Tibial artery (tissue), 4 donors: ENCODE results near the gene FOXR1.

Source experiments
- DNase-seq, 2 donors: peaks; one replicate each; pipeline ENCODE4 v3.0.0-alpha.2; 2019
- H3K27ac ChIP-seq, 2 donors: fragments of 200-600 bp; sonication (generic) in 1 of 2; 1 replicate in 1 of 2; 2 replicates in 1 of 2; pipeline ENCODE4 v1.5.1; 2018 to 2019; ENCODE audit warnings: mild to moderate bottlenecking in 1 of 2
- H3K27me3 ChIP-seq, 2 donors: fragments of 200-600 bp; sonication (generic) in 1 of 2; one replicate each; pipeline versions ENCODE4 v1.5.1 to v1.6.0; 2016 to 2019
- H3K36me3 ChIP-seq, 3 donors: fragments of 200-600 bp; sonication (generic) in 2 of 3; one replicate each; pipeline ENCODE4 v1.5.1; 2016 to 2019; ENCODE audit warnings: mild to moderate bottlenecking in 2 of 3
- H3K4me1 ChIP-seq, 4 donors: fragments of 200-600 bp; sonication (generic) in 2 of 4; 1 replicate in 3 of 4; 2 replicates in 1 of 4; pipeline ENCODE4 v1.5.1; 2016 to 2019
- H3K4me3 ChIP-seq, 2 donors: fragments of 200-600 bp; sonication (generic) in 1 of 2; 1 replicate in 1 of 2; 2 replicates in 1 of 2; pipeline ENCODE4 v1.5.1; 2018 to 2019; ENCODE audit warnings: mild to moderate bottlenecking in 2 of 2
- H3K9me3 ChIP-seq, 3 donors: fragments of 200-600 bp; sonication (generic) in 1 of 3; one replicate each; pipeline ENCODE4 v1.5.1; 2016 to 2019
- CTCF ChIP-seq, 2 experiments: fragments of 200-600 bp in 1 of 2; fragments of 450-650 bp in 1 of 2; IDR thresholded peaks; one replicate each; pipeline ENCODE4 v1.5.1; 2017 to 2019; ENCODE audit warnings: antibody characterized with exemption in 2 of 2, mild to moderate bottlenecking in 1 of 2, moderate library complexity in 1 of 2
- intact Hi-C: fragments of 100-400 bp; cut with DNase I; formaldehyde crosslinking; loops from one replicate; pipeline ENCODE4 v1.15.0; 2023; ENCODE audit warnings: low total_unique reads

The FOXR1 gene

GRCh38 chr11:118996926-118997626 lies 25.5 kb downstream of the FOXR1 start:
- Histone ChIP-seq H3K4me3 (peak overlapping the region; percentile 75 to 76), H3K27ac (peak overlapping the region; percentile 83 to 87), H3K4me1 (peaks cover 0 to 36% (median 26%) of the 10 kb centered on the region in 4 donors), H3K36me3 (peaks cover 16 to 28% (median 25%) of the 10 kb centered on the region in 3 donors), H3K9me3 (no peaks in the 10 kb centered on the region), H3K27me3 (no peaks in the 10 kb centered on the region)
- DNase-seq, result no peak
- TF ChIP-seq CTCF (IDR thresholded peaks at IDR 0.05), result peak in 1 of 2 experiments; percentile 8
- intact Hi-C loops, result no loop called here

- DNase-seq, result peak; percentile 94 to 98
- Histone ChIP-seq H3K27ac (peak within 1 kb of the TSS; percentile 83 to 87), H3K4me3 (peak within 1 kb of the TSS; percentile 75 to 76), H3K4me1 (peaks cover 0 to 36% (median 26%) of the 10 kb centered on the region in 4 donors), H3K27me3 (no peaks in the 10 kb centered on the region), H3K9me3 (no peaks in the 10 kb centered on the region), H3K36me3 (peaks cover 23 to 35% (median 32%) of the 10 kb centered on the region in 3 donors)
- intact Hi-C loops, result no loop called here
- TF ChIP-seq CTCF (IDR thresholded peaks at IDR 0.05), result peak in 1 of 2 experiments; percentile 16
Observed at GRCh38 chr11:118997627-118998387, 26.2 kb downstream of the FOXR1 start, which contains the start of gene CENATAC. Gene CENATAC, plus strand, starts transcription at chr11:118998138. Its CDS starts 60 bp downstream, at chr11:118998198.

GRCh38 chr11:118998388-118998717 lies 26.8 kb downstream of the FOXR1 start:
- Histone ChIP-seq H3K4me3 (peak overlapping the region; percentile 75 to 76), H3K9me3 (no peaks in the 10 kb centered on the region), H3K4me1 (peaks cover 0 to 36% (median 26%) of the 10 kb centered on the region in 4 donors), H3K36me3 (peaks cover 27 to 41% (median 36%) of the 10 kb centered on the region in 3 donors), H3K27ac (peak overlapping the region; percentile 83 to 87), H3K27me3 (no peaks in the 10 kb centered on the region)
- no peak for TF ChIP-seq CTCF (IDR thresholded peaks at IDR 0.05)
- intact Hi-C loops, result no loop called here
- no peak for DNase-seq

GRCh38 chr11:118998822-118999221 lies 27.3 kb downstream of the FOXR1 start:
- Histone ChIP-seq H3K27ac (peak overlapping the region; percentile 83 to 87), H3K9me3 (no peaks in the 10 kb centered on the region), H3K27me3 (no peaks in the 10 kb centered on the region), H3K4me1 (peaks cover 0 to 36% (median 26%) of the 10 kb centered on the region in 4 donors), H3K36me3 (peaks cover 32 to 46% (median 41%) of the 10 kb centered on the region in 3 donors), H3K4me3 (peak overlapping the region; percentile 75 to 76)
- TF ChIP-seq CTCF (IDR thresholded peaks at IDR 0.05), result no peak
- no peak for DNase-seq
- intact Hi-C loops, result no loop called here

- Histone ChIP-seq H3K9me3 (no peaks in the 10 kb centered on the region), H3K4me1 (peaks cover 0 to 36% (median 26%) of the 10 kb centered on the region in 4 donors), H3K27me3 (no peaks in the 10 kb centered on the region), H3K27ac (no peak overlapping the region), H3K36me3 (peaks cover 39 to 66% (median 49%) of the 10 kb centered on the region in 3 donors), H3K4me3 (no peak overlapping the region)
- no peak for TF ChIP-seq CTCF (IDR thresholded peaks at IDR 0.05)
- DNase-seq, result no peak
- intact Hi-C loops, result no loop called here
Observed at GRCh38 chr11:119000906-119001305, 29.3 kb downstream of the FOXR1 start.
